ENCODE results near the gene FBXO31. TPM values are rescaled to one million over a fixed set of nuclear protein-coding genes. Genes with fewer than 3 reads are reported as not detected.

Gene FBXO31
- polyA plus RNA-seq (2014; cell fraction: cytosol; rRNA removed) = 16.3 and 28.1 TPM in 2 replicates
- 25.0 and 32.5 TPM in 2 replicates for polyA plus RNA-seq (2014; cell fraction: nucleus; rRNA removed)

DNA sequence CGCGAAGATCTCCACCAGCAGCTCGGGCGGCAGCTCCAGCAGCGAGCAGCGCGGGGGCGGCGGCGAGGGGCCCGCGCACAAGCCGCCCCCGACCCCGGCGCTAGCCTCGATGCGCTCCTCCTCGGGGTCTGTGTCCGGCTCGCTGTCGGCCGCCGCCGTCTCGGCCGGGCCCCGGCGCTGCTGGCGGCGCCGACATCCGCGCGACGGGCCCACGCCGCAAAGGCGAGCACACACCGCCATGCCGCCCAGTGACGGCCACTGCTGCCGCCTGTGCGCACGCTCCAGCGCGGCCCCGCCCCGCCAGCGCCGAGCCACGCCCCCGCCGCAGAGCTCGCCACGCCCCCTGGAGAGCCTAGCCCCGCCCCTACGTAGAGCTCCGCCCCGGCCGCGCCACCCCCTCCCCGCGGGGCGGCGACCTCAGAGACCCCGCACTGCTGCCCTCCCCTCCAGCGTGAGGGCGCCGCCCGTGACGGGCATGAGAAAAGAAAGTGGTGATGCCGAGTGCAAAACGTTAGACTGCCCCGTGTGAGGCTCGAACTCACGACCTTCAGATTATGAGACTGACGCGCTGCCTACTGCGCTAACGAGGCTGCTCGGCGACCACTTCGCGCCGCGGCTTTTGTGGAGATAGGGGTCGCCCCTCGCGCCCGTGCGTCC, at the start of gene FBXO31:
Gene FBXO31, minus strand, starts transcription at position 272 of the 657 bp plus-strand sequence. Its CDS starts 32 bp downstream, at position 240.
- peak; percentile 97 for DNase-seq (ENCODE audit: low spot score)

DNA sequence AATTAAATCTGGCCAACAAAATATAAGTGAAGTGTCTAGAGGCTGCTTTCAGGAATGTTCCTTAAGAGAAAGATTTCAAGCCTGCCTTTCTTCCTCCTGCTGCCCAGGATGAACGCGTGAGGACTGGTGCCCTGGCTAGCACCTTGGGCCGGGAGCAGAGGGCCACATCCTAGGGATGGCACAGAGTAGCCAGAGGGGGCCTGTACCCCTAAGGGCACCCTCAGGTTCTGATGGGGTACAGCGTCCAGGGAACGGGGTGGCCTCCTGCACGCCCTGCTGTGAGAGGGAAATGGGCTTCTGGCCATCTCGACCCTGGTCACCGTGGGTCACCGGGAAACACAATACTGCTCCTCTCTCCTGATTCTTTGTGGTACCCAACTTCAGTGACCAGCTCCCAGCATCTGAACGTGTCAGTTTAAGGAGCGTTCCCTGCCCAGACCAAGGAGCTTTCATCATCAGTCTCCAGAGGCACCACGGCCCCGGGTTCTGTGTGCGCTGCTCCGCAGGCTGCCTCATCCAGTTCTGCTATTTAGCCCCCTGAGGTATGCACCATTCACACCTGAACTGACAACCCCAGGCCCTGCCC, 48.8 kb upstream of the FBXO31 start:
- no peak for DNase-seq (ENCODE audit: low spot score)

- no peak for DNase-seq (ENCODE audit: low spot score)
Observed at GRCh38 chr16:87431926-87432325, 48.4 kb upstream of the FBXO31 start.

DNA sequence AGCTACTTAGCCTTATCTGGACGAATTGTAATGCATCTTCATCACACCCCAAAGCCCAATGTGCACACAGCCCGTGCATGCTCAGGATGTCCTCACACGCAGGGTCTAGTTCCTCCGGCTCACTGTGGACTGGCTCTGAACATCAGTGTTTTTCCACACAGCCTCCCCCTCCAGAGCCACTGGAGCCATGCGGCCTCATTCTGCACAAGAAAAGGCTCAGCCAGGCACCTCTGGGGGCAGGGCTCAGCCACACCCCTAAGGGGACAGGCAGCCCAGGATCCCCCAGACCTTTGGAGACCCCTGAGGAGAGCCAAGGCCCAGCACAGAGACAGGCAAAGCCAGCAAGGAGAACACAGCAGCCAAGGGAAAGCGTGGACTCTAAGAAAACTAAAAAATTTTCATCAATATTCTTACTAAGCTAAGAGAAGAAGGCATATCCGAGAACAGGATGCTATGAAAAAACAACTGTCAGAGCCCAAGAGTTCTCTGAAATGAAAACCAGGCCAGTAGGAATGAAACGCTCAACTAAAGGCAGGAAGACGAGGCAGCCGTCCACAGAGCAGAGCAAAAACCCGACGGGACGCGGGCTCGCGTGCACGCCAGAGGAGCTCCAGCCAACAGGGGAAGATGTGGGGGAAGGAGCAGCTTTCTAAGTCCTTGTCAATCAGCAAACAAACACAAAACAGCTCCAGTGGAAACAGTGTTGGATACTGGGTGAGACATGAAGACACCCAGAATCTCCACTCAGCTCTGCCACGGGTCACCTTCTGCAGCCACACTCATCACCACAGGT, 43.0 kb upstream of the FBXO31 start:
- no peak for DNase-seq (ENCODE audit: low spot score)

GRCh38 chr16:87425941-87426340, 42.4 kb upstream of the FBXO31 start:
- no peak for DNase-seq (ENCODE audit: low spot score)

- no peak for DNase-seq (ENCODE audit: low spot score)
Observed at GRCh38 chr16:87424266-87424665, 40.7 kb upstream of the FBXO31 start.

- DNase-seq (ENCODE audit: low spot score) = no peak
Observed at GRCh38 chr16:87423429-87423828, 39.9 kb upstream of the FBXO31 start.

- no peak for DNase-seq (ENCODE audit: low spot score)
Observed at GRCh38 chr16:87422106-87422505, 38.5 kb upstream of the FBXO31 start.

- DNase-seq (ENCODE audit: low spot score) = no peak
Observed at GRCh38 chr16:87421003-87421912, 37.7 kb upstream of the FBXO31 start.

DNA sequence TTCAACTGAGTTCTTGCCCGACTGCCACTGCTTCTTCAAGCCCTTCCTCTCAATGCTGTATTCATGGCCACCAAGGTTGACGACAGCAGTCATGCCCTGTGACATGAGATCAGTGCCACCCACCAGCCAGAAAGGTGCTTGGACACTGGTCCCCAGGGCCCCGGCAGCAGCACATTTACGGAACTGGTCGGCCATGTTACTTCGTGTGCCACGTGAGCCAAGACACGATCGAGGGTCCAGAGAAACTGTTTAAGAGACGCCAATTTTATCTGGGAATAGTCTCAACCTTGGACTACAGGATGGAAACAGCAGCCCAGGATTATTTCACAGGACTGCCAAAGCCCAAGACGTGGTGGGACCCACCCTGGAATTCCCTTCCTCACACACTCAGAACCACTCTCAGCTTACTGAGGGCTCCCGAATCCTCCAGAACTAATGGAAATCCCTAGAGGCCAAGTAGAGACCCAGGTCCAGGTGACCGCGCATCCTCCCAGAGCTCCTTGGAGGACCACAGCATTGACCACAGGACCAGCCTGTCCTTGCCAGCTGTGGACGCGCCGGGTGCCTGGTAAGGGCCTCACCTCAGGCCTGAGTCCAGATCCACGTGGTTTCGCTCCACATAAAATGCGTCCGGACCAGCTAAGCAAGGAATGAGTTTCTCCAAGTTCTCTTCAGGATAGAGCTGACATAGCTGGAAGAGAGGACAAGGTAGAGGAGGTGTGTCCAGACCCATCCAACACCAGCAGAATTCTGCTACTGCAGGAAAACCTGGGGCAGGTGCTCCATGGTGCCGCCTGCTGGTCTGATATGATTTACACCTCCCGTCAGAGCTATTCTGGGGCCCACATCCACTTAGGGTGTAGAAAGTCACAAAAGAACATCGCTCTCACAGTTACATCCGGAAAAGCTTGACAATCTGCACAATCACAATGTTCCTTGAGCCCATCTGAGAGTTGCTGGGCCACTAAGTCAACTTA, 36.7 kb upstream of the FBXO31 start:
- no peak for DNase-seq (ENCODE audit: low spot score)

DNA sequence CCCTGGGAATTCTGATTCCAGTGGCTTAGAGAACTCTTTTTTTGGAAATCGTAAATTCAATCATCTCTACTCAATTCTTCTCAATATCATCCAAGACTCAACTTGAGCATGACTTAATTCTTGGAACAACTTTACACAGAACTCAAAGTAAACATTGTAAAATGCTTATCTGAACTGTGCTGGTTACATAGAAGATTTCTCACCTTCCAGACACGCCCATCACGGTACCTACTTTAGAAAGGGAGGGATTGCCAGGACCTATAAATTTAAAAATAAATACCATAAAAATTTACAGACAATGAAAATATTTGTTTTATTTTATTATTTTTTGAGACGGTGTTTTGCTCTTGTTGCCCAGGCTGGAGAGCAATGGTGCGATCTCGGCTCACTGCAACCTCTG, 35.1 kb upstream of the FBXO31 start:
- DNase-seq (ENCODE audit: low spot score) = no peak

GRCh38 chr16:87418216-87418615, 34.6 kb upstream of the FBXO31 start:
- DNase-seq (ENCODE audit: low spot score) = no peak

- no peak for DNase-seq (ENCODE audit: low spot score)
Observed at GRCh38 chr16:87417528-87417910, 33.9 kb upstream of the FBXO31 start.

DNA sequence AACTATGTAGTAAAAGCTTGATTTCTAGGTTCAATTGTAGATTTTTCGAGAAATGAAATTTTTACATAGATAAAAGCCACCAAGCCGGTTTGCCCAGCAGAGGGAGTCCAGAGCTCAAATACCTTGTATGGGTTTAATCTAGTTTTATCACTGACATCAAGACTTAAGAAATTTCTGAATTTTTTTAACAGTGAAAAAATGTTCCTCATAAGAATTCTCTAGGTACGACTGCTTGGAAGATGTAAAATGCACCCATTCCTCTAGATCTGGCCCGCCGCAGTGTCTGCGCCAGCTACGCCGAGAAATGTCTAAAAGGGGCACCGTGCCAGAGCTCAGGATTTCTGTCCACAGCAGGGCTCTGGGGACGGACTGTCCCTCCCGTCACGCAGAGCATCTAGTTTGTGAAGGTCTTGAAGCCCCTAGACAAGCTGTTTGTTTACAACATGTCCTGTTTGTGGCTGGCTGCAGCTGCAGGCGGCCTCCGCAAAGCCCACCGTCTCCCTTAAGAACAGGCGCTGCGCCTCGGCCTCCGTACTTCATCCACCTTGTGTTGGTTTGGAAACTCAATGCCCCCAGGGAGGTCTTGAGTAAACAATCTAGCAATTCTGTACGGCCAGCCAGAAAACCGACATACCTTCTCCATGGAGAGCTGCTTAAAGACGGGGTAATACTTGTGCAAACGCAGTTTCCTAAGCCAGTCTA, 33.4 kb upstream of the FBXO31 start:
- no peak for DNase-seq (ENCODE audit: low spot score)

- no peak for DNase-seq (ENCODE audit: low spot score)
Observed at GRCh38 chr16:87415441-87415840, 31.9 kb upstream of the FBXO31 start.

- DNase-seq (ENCODE audit: low spot score) = no peak
Observed at GRCh38 chr16:87414251-87414680, 30.7 kb upstream of the FBXO31 start.

DNA sequence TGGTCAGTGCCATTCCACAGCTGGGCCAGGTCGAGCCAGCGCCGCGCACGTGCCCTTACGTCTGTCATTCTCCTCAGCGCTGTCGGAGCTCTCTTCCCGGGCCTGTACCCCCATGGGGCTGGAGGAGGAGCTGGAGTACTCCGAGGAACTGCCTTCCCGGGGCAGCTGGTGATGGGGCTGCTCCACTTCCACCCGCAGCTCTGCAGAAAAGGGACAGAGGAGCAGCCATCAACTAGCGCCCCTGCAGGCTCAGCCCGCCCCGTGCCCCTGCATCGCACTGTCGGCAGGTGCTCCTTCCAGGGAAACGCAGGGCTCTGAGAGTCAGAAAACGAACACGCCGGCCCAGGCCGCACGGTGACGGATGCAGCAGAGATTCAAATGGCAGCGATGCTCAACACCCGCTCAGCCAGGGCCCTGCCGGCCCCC, 29.4 kb upstream of the FBXO31 start:
- no peak for DNase-seq (ENCODE audit: low spot score)

GRCh38 chr16:87412371-87412995, 28.9 kb upstream of the FBXO31 start:
- no peak for DNase-seq (ENCODE audit: low spot score)

Measured in SK-N-DZ (cell line).